Measurements from ENCODE around the gene GFOD1. TPM values are rescaled to one million over a fixed set of nuclear protein-coding genes. Genes with fewer than 3 reads are reported as not detected.
A peak's percentile ranks its signal among the peaks of the same experiment; 100 is the strongest.

Gene GFOD1
- total RNA-seq, result 14.5 TPM

GRCh38 chr6:13487122-13488014 lies at the start of gene GFOD1:
Gene GFOD1, minus strand, starts transcription at chr6:13487600. Its CDS starts 710 bp downstream, at chr6:13486890.
- peak; percentile 60 for DNase-seq

GRCh38 chr6:13536796-13537526 lies 49.6 kb upstream of the GFOD1 start:
- DNase-seq, result no peak

DNA sequence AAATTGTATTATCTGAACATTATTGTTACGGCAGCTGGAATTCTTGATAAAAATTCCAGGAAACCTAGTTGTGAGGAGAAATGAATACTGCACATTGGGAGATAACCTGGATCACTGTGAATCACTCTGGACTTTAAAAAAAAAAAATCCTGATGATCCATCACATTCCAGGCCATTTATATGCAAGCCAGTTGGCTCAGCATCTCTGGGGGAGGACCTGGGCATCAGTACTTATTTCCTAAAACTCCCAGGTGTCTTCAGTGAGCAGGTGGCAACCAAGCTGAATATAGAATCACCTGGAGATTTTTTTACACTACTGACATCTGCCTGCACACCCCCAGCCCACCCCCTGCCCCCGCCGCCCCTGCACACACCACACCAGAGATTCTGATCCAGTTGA lies 47.9 kb upstream of the GFOD1 start:
- no peak for DNase-seq

- DNase-seq, result no peak
Measured at GRCh38 chr6:13534536-13534935, 47.1 kb upstream of the GFOD1 start.

- no peak for DNase-seq
Measured at GRCh38 chr6:13531956-13532355, 44.6 kb upstream of the GFOD1 start.

DNA sequence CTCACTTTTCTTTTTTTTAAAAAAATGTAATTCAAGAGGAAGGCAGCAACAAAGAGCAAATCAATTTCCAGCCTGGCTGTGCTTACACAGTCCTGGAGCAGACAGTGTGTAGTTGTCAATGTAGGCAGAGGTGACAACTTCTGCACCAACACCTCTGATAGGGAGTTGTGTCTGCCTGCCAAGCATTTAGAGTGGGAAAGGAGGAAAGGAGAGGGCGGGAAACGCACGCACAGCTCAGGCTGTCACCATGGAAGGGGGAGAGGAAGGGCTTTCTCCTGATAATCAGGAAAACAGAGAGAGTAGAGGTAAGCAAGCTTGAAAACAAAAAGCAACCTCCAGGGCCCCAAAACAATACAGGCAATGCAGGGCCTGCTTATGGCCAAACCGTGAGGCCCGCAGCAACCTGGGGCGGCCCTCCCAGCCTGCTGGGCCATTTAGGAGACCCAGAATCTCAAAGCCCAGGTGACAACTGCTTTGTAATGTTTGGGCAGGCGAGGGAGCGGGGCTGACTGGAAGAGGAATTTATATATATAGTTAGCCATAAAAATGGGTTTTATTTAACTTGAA lies 41.5 kb upstream of the GFOD1 start:
- DNase-seq, result no peak

- no peak for DNase-seq
Measured at GRCh38 chr6:13528232-13528631, 40.8 kb upstream of the GFOD1 start.

DNA sequence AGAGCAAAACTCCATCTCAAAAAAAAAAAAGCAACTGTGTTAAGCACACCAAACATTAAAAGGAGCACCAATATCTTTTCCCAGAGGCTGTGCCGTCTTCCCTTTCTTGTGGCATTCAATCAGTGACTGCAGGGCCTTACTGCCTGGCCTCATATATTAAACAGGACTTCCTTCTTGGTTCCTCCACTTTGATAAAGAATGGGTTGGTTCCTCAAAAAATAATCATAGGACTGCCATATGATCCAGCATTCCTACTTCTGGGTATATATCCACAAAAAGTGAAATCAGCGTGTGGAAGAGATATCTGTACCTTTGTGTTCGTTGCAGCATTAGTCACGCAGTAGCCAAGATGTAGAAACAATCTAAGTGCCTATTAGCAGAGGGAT lies 40.3 kb upstream of the GFOD1 start:
- DNase-seq, result no peak

GRCh38 chr6:13526727-13527670 lies 39.6 kb upstream of the GFOD1 start:
- DNase-seq, result no peak

- no peak for DNase-seq
Measured at GRCh38 chr6:13526357-13526726, 38.9 kb upstream of the GFOD1 start.

DNA sequence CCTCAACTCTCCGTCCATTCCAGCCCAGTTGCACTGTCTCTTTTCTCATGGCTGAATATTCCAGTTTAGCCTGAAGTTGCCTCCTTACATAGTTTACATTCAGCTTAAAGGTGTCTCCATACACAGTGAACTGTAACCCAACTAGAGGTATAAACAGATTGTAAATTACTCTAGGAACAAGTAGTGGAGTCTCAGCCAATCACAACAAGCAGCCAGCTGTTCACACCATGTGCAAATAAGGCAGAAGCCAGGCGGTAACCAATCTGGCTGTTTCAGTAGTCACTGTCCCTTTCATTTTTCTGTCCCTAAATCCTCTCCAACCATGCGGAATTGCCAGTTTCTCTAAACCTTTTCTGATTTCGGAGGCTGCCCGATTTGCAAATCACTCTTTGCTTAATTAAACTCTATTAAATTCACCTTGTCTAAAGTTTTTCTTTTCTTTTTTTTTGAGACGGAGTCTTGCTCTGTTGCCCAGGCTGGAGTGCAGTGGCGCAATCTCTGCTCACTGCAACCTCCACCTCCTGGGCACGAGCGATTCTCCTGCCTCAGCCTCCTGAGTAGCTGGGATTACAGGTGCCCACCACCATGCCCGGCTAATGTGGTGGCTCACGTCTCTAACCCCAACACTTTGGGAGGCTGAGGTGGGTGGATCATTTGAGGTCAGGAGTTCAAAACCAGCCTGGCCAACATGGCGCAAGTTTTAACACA lies 37.6 kb upstream of the GFOD1 start:
- no peak for DNase-seq

GRCh38 chr6:13523826-13524622 lies 36.6 kb upstream of the GFOD1 start:
- DNase-seq, result no peak

DNA sequence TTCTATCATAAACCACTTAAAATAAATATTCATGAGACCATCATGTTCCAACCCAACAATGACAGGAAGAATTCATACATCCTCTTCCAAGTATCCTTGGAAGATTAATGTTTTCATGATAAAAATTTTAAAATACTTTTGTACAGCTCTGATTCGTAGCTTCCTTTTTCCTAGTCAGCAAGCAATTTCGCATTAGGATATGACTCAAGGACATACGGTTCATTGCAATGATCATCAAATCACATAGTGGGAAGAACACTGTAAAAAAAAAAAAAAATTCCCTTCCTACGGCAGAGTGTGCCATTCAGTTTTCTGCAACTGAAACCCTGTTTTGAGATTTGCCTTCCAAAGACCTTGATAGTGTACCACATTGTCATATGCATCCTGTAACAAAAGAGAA lies 35.3 kb upstream of the GFOD1 start:
- DNase-seq, result no peak

- DNase-seq, result no peak
Measured at GRCh38 chr6:13519839-13520238, 32.4 kb upstream of the GFOD1 start.

GRCh38 chr6:13517116-13517515 lies 29.7 kb upstream of the GFOD1 start:
- DNase-seq, result no peak

GRCh38 chr6:13515912-13516311 lies 28.5 kb upstream of the GFOD1 start:
- no peak for DNase-seq

DNA sequence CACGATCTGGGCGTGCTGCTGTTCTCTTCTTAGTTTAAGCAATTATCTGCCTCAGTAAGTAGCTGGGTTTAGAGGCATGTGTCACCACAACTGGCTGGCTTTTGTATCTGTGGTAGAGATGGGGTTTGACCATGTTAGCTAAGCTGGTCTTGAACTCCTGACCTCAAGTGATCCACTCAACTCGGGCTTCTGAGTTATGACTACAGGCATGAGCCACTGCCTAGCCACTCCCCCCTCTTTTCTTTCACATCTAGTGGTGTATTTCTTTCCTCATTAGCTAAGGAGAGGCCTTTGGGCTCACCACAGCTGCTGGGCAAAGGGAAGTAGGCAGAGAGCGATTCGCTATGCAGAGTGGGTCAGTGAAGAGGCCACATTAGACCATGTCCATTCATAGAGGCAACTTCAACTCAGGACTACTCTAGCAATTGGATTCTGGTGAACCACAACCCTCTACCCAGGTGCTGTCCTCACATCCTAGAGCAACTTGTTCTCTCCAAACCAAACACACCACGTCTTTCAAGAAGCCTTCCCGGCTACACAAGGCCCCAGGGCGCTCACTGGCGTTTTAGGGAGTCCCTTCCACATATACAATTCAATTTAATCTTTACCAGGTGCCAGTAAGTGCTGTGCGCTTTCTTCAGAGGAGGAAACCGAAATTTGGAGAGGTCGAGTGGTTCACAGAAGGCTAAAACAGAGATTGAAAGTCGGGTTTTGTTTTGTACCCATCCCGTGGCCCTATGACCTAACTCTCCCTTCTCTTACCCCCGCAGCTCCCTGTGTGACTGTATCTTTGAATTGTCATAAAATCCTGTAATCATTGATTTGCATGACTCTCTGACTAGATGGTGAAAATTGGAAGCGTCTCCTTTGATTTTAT lies 26.5 kb upstream of the GFOD1 start:
- no peak for DNase-seq

- no peak for DNase-seq
Measured at GRCh38 chr6:13512900-13513299, 25.5 kb upstream of the GFOD1 start.

- peak; percentile 31 for DNase-seq
Measured at GRCh38 chr6:13511913-13512717, 24.7 kb upstream of the GFOD1 start.

All from skin of body (tissue), 2 donors.